Osteocyte (in vitro differentiated cells): ENCODE measurements around the gene GPC6. TPM values are rescaled to one million over a fixed set of nuclear protein-coding genes. Genes with fewer than 3 reads are reported as not detected.

Experiments used
- DNase-seq: peaks from one replicate; pipeline ENCODE4 v3.0.0; 2021; ENCODE audit warnings: mixed read lengths; ENCODE audit not compliant: unreplicated experiment; ENCODE audit errors: extremely low spot score
- H3K27ac Mint-ChIP-seq: one replicate; pipeline ENCODE4 v1.8.0; 2021; ENCODE audit warnings: mild to moderate bottlenecking, mixed read lengths; ENCODE audit not compliant: unreplicated experiment
- H3K27me3 Mint-ChIP-seq: one replicate; pipeline ENCODE4 v1.8.0; 2021; ENCODE audit warnings: mixed read lengths; ENCODE audit not compliant: unreplicated experiment
- H3K36me3 Mint-ChIP-seq: one replicate; pipeline ENCODE4 v1.8.0; 2021; ENCODE audit warnings: mixed read lengths; ENCODE audit not compliant: unreplicated experiment
- H3K4me1 Mint-ChIP-seq: one replicate; pipeline ENCODE4 v1.8.0; 2021; ENCODE audit warnings: mixed read lengths; ENCODE audit not compliant: unreplicated experiment
- H3K4me3 Mint-ChIP-seq: one replicate; pipeline ENCODE4 v1.8.0; 2021; ENCODE audit warnings: mild to moderate bottlenecking, moderate library complexity, mixed read lengths; ENCODE audit not compliant: unreplicated experiment
- H3K9me3 Mint-ChIP-seq: one replicate; pipeline ENCODE4 v1.8.0; 2021; ENCODE audit warnings: mixed read lengths; ENCODE audit not compliant: unreplicated experiment
- CTCF ChIP-seq: fragments of 200-600 bp; sonication (generic); IDR thresholded peaks from 2 replicates; pipeline ENCODE4 v1.5.0; 2021; ENCODE audit warnings: antibody characterized with exemption, mild to moderate bottlenecking, moderate library complexity
- total RNA-seq: library from RNA; stranded (reverse); gene quantifications from 2 replicates; pipeline ENCODE4 v1.2.1, GENCODE V29; 2021

GPC6 gene
- total RNA-seq, 1 donor from 2014 or later, result 125 TPM

- no peak overlapping the region for H3K4me3 Mint-ChIP-seq
- peaks cover 57% of the 10 kb centered on the region for H3K4me1 Mint-ChIP-seq
- no peaks in the 10 kb centered on the region for H3K9me3 Mint-ChIP-seq
- peak overlapping the region; percentile 96 for H3K27ac Mint-ChIP-seq
- no peak for DNase-seq
- no peaks in the 10 kb centered on the region for H3K27me3 Mint-ChIP-seq
- peaks cover under 1% of the 10 kb centered on the region for H3K36me3 Mint-ChIP-seq
- no peak for TF ChIP-seq CTCF
Observed at GRCh38 chr13:93777504-93777903, 550.9 kb downstream of the GPC6 start.

GRCh38 chr13:93778548-93778947, 551.9 kb downstream of the GPC6 start:
- no peak for TF ChIP-seq CTCF
- Mint-ChIP-seq H3K27ac (no peak overlapping the region), H3K9me3 (peaks cover 5% of the 10 kb centered on the region), H3K36me3 (peaks cover 2% of the 10 kb centered on the region), H3K4me3 (no peak overlapping the region), H3K27me3 (no peaks in the 10 kb centered on the region), H3K4me1 (peaks cover 50% of the 10 kb centered on the region)
- DNase-seq, result no peak

GRCh38 chr13:93784191-93784590, 557.6 kb downstream of the GPC6 start:
- TF ChIP-seq CTCF, result no peak
- peaks cover 2% of the 10 kb centered on the region for H3K36me3 Mint-ChIP-seq
- H3K4me3 Mint-ChIP-seq, result no peak overlapping the region
- DNase-seq, result no peak
- H3K27me3 Mint-ChIP-seq, result no peaks in the 10 kb centered on the region
- H3K9me3 Mint-ChIP-seq, result peaks cover 8% of the 10 kb centered on the region
- peaks cover 36% of the 10 kb centered on the region for H3K4me1 Mint-ChIP-seq
- no peak overlapping the region for H3K27ac Mint-ChIP-seq

- Mint-ChIP-seq H3K36me3 (peaks cover 2% of the 10 kb centered on the region), H3K27me3 (no peaks in the 10 kb centered on the region), H3K9me3 (peaks cover 8% of the 10 kb centered on the region), H3K4me1 (peaks cover 40% of the 10 kb centered on the region), H3K27ac (peak overlapping the region; percentile 61), H3K4me3 (no peak overlapping the region)
- no peak for DNase-seq
- no peak for TF ChIP-seq CTCF
Observed at GRCh38 chr13:93786846-93787489, 560.4 kb downstream of the GPC6 start.

GRCh38 chr13:93788456-93788855, 561.8 kb downstream of the GPC6 start:
- Mint-ChIP-seq H3K36me3 (no peaks in the 10 kb centered on the region), H3K9me3 (peaks cover 4% of the 10 kb centered on the region), H3K4me3 (no peak overlapping the region), H3K4me1 (peaks cover 40% of the 10 kb centered on the region), H3K27ac (no peak overlapping the region), H3K27me3 (no peaks in the 10 kb centered on the region)
- TF ChIP-seq CTCF, result no peak
- no peak for DNase-seq
